Measurements from ENCODE around the gene GNL1.
"Not testable (repeated sequence)": the region's sequence is repeated elsewhere in the genome, so short reads cannot be mapped to it uniquely, and the experiment has no call there.

DNA sequence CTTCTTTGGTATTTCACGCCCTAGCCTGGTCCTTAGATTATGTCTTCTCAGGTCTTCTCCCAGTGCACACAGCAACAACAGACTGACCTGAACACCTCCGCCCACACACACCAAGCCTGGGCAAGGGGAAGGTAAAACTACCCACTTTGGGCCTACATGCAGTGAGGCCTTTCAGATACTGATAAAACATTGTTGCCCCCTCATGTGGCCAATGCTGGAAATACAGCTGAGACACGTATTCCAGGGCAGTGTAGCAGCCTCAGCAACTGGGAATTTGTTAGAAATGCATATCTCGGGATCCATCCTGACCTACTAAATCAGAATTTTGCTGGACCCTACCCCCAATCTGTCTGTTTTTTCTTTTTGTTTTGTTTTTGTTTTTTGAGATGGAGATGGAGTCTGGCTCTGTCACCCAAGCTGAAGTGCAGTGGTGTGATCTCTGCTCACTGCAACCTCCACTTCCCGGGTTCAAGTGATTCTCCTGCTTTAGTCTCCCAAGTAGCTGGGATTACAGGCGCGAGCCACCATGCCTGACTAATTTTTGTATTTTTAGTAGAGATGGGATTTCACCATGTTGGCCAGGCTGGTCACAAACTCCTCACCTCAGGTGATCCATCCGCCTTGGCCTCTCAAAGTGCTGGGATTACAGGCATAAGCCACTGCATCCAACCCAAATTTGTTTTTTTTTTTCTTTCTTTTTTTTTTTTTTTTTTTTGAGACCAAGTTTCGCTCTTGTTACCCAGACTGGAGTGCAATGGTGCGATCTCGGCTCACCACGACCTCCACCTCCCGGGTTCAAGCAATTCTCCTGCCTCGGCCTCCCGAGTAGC lies 41.2 kb upstream of the GNL1 start:
- TF ChIP-seq, protein P1, sequence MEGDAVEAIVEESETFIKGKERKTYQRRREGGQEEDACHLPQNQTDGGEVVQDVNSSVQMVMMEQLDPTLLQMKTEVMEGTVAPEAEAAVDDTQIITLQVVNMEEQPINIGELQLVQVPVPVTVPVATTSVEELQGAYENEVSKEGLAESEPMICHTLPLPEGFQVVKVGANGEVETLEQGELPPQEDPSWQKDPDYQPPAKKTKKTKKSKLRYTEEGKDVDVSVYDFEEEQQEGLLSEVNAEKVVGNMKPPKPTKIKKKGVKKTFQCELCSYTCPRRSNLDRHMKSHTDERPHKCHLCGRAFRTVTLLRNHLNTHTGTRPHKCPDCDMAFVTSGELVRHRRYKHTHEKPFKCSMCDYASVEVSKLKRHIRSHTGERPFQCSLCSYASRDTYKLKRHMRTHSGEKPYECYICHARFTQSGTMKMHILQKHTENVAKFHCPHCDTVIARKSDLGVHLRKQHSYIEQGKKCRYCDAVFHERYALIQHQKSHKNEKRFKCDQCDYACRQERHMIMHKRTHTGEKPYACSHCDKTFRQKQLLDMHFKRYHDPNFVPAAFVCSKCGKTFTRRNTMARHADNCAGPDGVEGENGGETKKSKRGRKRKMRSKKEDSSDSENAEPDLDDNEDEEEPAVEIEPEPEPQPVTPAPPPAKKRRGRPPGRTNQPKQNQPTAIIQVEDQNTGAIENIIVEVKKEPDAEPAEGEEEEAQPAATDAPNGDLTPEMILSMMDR (IDR thresholded peaks at IDR 0.05; ENCODE audit: insufficient read depth, low read length, poor library complexity, severe bottlenecking), result peak; percentile 89
- not testable (repeated sequence) for TF ChIP-seq EZH2phosphoT487 (conservative IDR thresholded peaks at IDR 0.05; ENCODE audit: low read length)

Measured in SU-DHL-6 (cell line).